GM12875 (cell line): ENCODE measurements around the gene CDH4.

Experiments
- H3K4me3 ChIP-seq: one replicate; pipeline ENCODE4 v1.5.1; 2011; ENCODE audit warnings: low read depth, low read length, control low read depth
- TF ChIP-seq, protein P1 (sequence below): IDR thresholded peaks from 2 replicates; pipeline ENCODE4 v1.5.1; 2011; ENCODE audit warnings: low read depth, mild to moderate bottlenecking, control low read depth, inconsistent platforms, low read length, moderate library complexity, borderline replicate concordance; ENCODE audit not compliant: insufficient read depth

CDH4 gene

DNA sequence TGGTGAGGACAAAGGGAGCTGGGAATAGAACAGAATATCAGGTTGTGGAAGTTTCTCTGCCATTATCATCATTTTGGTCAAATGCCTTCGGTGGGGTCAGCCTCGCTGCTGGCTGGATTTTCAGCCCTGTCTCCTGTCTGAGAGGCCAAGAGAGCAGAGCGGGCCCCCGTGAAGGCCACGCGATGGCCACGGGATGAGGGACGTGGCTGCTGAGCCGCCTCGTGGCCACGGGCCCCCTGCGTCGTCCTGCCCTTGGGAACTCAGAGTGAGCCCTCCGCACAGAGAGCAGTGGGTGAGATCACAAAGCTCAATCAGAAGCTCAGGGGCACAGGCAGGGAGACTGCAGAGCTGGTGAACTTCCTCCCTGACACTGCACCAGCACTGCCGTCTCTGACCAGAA lies 363.7 kb downstream of the CDH4 start:
- TF ChIP-seq, protein P1, sequence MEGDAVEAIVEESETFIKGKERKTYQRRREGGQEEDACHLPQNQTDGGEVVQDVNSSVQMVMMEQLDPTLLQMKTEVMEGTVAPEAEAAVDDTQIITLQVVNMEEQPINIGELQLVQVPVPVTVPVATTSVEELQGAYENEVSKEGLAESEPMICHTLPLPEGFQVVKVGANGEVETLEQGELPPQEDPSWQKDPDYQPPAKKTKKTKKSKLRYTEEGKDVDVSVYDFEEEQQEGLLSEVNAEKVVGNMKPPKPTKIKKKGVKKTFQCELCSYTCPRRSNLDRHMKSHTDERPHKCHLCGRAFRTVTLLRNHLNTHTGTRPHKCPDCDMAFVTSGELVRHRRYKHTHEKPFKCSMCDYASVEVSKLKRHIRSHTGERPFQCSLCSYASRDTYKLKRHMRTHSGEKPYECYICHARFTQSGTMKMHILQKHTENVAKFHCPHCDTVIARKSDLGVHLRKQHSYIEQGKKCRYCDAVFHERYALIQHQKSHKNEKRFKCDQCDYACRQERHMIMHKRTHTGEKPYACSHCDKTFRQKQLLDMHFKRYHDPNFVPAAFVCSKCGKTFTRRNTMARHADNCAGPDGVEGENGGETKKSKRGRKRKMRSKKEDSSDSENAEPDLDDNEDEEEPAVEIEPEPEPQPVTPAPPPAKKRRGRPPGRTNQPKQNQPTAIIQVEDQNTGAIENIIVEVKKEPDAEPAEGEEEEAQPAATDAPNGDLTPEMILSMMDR: no peak
- no peak overlapping the region for H3K4me3 ChIP-seq

DNA sequence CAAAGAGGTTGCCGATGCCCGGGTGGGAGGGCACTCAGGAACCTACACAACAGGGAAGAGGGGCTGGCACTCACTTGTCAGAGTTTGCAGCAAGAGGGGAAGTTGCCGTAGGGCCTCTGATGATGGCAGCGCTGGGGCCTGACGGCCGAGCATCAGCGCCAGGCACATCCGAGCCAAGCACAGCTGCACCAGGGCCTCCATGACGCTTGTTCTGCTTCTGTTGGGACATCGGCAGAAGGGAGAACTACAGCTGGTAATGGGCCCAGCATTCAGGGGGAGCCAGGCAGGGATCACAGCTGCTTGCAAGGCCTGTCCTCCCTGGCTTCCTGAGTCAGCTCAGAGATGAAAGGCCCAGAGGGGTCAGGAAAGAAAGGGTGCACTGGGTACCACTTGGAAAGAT lies 367.7 kb downstream of the CDH4 start:
- TF ChIP-seq, protein P1: no peak
- H3K4me3 ChIP-seq: no peak overlapping the region

DNA sequence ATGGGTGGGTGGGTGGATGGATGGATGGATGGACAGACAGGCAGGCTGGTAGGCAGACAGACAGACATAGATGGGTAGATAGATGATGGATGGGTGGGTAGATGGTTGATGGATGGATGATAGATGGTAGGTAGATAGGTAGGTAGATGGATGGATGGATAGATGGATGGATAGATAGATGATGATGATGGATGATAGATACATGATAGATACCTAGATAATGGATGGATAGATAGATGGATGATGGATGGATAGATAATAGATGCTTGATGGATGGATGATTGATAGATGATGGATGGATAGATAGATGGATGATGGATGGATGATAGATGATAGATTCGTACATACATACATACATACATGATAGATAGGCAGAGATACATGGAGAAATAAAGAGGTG lies 368.1 kb downstream of the CDH4 start:
- H3K4me3 ChIP-seq: no peak overlapping the region
- TF ChIP-seq, protein P1: no peak

DNA sequence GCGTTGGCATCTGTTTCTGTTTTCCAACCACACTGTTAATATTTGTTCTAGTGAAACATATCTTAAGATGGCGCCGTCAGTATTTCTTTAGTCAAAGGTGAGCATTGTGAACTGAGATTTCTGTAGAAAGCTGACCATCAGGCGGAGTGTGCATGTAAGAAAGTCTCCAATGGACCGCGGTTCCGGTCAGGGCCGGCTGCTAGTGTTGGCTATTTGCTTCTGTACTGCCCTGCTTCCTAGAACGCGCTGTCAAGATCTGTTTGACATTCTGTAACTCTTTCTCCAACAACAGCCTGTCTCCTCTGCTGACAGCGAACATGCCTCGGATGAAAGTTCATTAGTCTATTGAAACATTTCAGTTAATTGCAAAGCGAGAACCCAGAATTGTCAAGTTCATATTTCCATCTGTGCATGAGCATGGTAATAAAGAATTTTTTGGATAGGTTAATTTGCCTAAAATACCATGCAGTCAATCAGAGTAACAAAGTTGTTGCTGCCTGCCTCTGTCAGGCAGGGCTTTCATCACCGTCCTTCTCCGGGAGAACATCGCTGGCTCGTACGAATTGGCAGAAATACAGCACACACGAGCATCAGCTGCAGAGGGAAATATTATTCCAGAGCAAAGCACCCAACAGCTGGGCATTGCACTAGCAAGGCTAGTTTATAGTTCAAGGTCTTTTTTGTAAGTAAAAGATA lies 369.1 kb downstream of the CDH4 start:
- TF ChIP-seq, protein P1: no peak
- H3K4me3 ChIP-seq: no peak overlapping the region

DNA sequence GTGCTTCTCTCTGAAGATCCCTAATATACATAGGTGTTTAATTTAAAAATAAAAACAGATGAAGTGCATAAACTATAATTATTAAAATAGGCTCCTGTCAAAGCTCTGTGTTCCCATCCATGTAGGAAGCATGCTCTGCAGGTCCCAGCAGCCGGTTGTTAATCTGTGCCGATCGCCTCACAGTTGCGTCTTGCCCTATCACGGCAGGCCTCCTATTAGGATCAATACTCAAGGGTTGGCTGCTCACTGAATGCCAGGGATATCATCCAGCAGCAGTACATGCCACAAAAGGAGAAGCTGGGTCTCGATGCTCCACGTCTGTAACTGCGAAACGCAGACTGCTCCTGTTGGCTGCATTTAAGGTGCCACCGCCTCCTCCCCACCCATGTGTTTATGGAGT lies 369.8 kb downstream of the CDH4 start:
- no peak overlapping the region for H3K4me3 ChIP-seq
- TF ChIP-seq, protein P1: no peak

DNA sequence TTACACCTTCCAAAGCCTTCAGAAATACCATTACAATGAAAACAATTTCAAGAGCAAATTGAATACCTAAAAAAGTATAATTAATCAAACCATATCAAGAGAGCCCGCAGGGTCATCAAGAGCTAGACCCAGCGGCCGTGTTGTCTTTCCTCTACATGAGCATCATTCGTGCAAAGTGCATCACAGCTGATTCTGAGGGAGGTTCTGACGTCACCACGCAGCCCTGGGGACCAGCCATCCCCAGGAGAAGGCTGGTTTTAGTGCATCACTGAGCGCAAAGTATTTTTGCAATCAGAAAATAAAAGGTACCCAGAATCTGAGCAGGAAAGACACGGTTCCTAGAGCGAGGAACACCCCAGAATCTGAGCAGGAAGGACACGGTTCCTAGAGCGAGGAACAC lies 371.4 kb downstream of the CDH4 start:
- TF ChIP-seq, protein P1: no peak
- H3K4me3 ChIP-seq: no peak overlapping the region

DNA sequence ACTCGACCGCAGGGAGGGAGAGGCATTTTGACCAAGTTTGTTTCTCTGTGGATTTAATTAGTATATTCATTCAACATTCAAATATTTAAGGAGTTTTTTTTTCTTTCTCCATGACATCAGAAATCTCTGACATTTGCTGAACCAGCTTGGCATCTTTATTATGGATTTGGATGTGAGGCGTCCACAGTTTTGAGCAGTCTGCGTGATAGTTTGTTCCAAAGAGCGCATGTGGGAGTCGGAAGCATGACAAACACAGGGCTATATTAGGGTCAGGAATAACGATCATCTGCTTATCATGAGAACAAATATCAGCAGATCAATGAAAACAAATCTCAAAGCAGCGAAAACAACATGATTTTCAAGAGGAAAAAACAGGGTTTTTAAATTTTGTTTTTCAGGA lies 373.2 kb downstream of the CDH4 start:
- H3K4me3 ChIP-seq: no peak overlapping the region
- TF ChIP-seq, protein P1: no peak
